22Rv1 (cell line): ENCODE data around the gene ALX4.

Experiments used
- H3K27ac ChIP-seq: fragments of 450-650 bp; 2 replicates; pipeline ENCODE4 v1.5.1; 2017
- ZFX ChIP-seq: fragments of 450-650 bp; IDR thresholded peaks from 2 replicates; pipeline ENCODE4 v1.6.1; 2017; ENCODE audit warnings: antibody characterized with exemption, borderline replicate concordance
- TF ChIP-seq, protein P1 (sequence below): fragments of 450-650 bp; IDR thresholded peaks from 2 replicates; pipeline ENCODE4 v1.5.1; 2017; ENCODE audit warnings: mild to moderate bottlenecking

ALX4 gene

DNA sequence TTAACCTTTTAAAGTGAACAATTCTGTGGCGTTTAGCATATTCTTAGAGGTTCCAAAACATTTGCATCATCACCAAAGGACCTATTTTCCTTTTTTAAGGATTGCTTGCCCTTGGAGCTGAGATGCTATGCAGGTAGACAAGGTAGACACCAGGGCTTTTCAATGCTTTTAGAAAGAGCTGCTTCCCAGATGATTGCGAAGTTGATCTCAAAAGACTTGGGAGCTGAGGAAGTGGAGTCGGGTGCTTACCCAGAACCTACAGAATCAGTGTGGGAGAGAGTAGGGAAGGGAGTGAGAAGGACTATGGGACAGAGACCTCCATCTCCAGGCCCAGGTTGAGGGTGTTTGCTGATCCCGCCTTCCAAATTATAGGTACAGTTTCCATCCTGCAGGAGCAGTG, 11.1 kb upstream of the ALX4 start:
- no peak overlapping the region for H3K27ac ChIP-seq
- TF ChIP-seq ZFX, result no peak
- TF ChIP-seq, protein P1, sequence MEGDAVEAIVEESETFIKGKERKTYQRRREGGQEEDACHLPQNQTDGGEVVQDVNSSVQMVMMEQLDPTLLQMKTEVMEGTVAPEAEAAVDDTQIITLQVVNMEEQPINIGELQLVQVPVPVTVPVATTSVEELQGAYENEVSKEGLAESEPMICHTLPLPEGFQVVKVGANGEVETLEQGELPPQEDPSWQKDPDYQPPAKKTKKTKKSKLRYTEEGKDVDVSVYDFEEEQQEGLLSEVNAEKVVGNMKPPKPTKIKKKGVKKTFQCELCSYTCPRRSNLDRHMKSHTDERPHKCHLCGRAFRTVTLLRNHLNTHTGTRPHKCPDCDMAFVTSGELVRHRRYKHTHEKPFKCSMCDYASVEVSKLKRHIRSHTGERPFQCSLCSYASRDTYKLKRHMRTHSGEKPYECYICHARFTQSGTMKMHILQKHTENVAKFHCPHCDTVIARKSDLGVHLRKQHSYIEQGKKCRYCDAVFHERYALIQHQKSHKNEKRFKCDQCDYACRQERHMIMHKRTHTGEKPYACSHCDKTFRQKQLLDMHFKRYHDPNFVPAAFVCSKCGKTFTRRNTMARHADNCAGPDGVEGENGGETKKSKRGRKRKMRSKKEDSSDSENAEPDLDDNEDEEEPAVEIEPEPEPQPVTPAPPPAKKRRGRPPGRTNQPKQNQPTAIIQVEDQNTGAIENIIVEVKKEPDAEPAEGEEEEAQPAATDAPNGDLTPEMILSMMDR, result no peak

DNA sequence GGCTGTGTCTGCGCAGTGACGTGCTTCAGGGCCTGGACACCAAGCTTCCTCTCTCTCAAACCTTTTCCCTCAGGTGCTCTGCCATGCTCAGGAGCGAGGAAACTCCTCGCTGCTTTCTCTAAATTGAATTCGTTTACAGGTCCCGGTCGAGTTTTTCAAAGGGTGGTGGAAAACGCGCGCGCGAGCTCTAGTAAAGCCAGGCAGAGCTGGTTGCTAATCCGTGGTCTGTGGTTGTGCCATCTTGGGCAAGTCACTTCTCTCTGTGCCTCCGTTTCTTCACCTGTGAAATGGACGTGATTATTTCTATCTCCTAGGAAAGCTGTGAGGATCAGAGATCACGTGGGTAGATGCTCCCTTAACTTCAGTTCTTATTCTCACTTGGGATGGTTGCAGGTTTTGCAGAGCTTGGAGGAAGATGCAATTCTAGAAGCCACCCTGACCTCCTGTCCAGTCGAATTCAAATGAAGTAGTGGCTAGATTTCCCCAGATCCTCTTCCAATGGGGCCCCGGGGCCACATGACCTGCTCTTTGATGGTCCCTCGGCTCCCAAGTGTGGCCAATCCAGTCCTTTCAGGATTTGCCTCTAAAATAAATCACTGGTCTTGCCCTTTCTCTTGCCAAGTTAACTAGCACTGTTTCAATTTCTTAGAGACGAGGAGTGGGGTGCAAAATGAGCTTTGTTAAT, 10.5 kb upstream of the ALX4 start:
- no peak overlapping the region for H3K27ac ChIP-seq
- no peak for TF ChIP-seq ZFX
- TF ChIP-seq, protein P1, result no peak

DNA sequence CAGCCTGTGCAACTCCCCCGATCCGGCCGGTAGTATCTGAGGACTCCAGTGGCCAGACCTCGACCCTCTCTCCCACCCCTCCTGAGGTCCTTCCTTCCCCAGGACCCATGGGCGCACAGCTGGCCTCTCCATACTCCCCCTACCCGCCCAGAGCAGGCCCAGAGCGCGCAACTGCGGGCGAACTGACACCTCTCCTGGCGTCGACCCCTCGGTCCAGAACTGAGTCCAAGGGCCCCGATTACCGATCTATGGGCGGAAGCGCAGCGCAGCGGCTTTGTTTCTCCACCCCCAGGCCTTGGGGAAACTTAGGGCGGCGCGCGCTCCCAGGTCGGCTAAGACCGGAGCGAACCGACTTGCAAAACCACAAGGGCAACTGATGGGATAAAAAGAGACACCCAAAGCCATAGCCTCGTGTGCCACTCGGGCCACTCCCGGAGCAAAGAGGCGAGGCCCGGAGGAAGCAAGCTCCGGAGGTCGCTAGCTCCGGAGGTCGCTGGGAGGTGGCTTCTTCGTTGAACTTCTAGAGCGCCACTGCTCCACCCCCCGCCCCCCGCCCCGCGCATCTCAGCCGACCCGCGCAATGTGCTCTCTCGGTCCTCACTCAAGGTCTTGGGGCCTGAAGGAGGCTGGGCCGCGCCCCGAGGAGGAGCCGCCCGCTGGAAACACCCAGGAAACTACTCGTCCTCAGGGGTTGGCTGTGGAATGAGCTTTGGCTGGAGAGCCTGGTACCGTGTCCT, 9.8 kb upstream of the ALX4 start:
- no peak for TF ChIP-seq ZFX
- TF ChIP-seq, protein P1, result no peak
- H3K27ac ChIP-seq, result no peak overlapping the region

DNA sequence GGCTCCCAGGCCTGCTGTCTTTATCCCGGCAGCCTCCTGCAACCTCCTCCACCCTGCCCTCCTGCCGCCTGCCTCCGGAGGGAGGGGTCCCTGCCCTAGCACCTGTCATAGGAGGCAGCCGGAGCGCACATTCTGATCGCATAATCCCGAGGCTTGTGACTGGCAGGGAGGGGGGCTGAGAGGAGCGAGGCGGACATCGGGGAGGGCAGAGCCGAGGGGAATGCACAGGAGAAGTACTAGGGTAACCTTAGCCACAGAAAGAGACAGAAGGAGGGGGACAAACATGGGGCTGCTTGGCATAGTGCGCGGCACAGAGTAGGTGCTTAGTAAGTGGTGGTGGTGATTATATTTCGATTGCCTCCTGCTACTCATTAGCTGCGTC, 9.2 kb upstream of the ALX4 start:
- no peak overlapping the region for H3K27ac ChIP-seq
- TF ChIP-seq, protein P1, result no peak
- no peak for TF ChIP-seq ZFX

DNA sequence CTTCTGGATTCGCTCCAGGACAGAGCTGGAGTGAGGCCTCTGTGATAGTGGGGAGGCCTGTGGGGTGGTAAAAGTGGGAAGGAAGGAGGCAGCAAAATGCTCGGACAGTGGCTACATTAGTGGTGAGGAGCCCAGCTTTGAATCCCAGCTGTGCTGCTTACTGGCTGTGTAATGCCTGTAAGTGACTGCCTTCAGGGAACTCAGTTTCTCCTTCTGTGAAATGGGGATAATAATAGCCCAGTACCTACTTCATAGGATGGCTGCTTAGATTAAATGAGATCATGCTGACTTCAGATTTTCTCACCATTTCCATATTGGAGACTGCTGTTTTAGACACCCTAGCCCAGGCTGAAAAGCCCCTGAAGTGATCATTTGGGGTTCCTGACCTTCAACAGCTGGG, 8.4 kb upstream of the ALX4 start:
- no peak for TF ChIP-seq ZFX
- TF ChIP-seq, protein P1, result no peak
- no peak overlapping the region for H3K27ac ChIP-seq

DNA sequence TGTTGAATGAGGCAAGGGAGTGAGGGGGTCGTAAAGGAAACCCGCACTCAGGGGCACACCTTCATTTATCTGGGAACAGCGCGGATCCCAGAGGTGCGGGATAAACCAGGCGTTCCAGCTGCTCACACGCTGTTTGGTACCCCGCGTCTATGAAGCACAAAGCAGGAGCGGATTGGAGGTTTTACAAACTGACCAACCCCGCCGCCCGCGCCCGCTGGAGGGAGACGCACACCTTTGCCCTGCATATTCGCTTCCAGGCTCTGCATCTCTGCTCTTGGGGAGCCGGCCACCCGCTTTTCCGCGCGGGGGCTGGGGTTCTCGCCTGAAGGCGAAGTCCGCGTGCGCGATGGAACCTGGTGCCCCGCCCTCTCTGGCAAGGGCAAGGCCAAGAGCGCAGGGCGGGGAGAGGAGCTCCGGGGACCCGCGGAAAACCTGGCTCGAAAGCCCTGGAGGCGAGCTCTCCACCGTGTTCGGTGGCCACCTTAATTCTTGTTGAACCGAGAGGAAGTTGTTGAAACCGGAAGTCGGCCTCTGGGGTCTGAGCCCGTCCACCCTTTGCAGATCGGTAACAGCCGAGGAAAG, 6.8 kb upstream of the ALX4 start:
- no peak for TF ChIP-seq ZFX
- TF ChIP-seq, protein P1, result no peak; the same call in 1 of the 2 replicates
- H3K27ac ChIP-seq, result no peak overlapping the region
